ENCODE results near the gene SIMC1. TPM values are rescaled to one million over a fixed set of nuclear protein-coding genes. Genes with fewer than 3 reads are reported as not detected.
A peak's percentile ranks its signal among the peaks of the same experiment; 100 is the strongest.

Gene SIMC1
- total RNA-seq, 1 donor from 2014 or later, result 7.3 TPM

DNA sequence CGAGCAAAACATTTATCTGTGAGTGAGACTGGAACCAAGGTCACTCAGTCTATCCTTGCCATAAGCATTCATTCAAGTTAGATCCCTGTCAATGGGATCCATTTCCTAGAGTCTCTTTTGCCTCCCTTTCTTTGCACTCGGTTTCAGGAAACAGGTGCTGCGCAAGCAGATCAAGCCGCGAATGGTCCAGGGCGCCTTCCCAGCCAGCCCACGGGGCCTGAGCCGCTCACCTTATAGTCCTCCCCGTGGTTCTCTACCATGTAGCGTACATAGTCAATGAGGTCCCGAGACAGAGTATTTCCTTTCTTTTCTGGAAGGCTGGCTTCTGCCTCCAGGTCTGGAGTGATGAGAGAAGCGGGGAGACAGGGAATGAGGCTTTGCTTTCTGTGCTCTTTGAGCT, 146.8 kb downstream of the SIMC1 start:
- Histone ChIP-seq H3K4me3 (ENCODE audit: low read length in 3 of 3) (no peak overlapping the region), H3K9me3 (ENCODE audit: control insufficient read depth in 3 of 3, low read length in 3 of 3) (no peaks in the 10 kb centered on the region), H3K9ac (ENCODE audit: low read depth in 1 of 3, low read length in 3 of 3) (no peak overlapping the region), H3K36me3 (ENCODE audit: control insufficient read depth in 3 of 3, insufficient read depth in 3 of 3, low read length in 3 of 3) (peaks cover 26 to 36% (median 32%) of the 10 kb centered on the region in 3 donors), H3K27ac (ENCODE audit: low read depth, low read length) (no peak overlapping the region), H3K27me3 (ENCODE audit: control insufficient read depth in 3 of 3, insufficient read depth in 3 of 3, low read length in 3 of 3) (no peaks in the 10 kb centered on the region), H3K4me1 (ENCODE audit: control insufficient read depth in 3 of 3, insufficient read depth in 3 of 3, low read length in 3 of 3) (peaks cover 36 to 65% (median 51%) of the 10 kb centered on the region in 3 donors)

- Histone ChIP-seq H3K4me1 (ENCODE audit: control insufficient read depth in 3 of 3, insufficient read depth in 3 of 3, low read length in 3 of 3) (peaks cover 36 to 65% (median 50%) of the 10 kb centered on the region in 3 donors), H3K36me3 (ENCODE audit: control insufficient read depth in 3 of 3, insufficient read depth in 3 of 3, low read length in 3 of 3) (peaks cover 34 to 48% (median 42%) of the 10 kb centered on the region in 3 donors), H3K9ac (ENCODE audit: low read depth in 1 of 3, low read length in 3 of 3) (peak overlapping the region in 1 of 3 donors; percentile 16), H3K27me3 (ENCODE audit: control insufficient read depth in 3 of 3, insufficient read depth in 3 of 3, low read length in 3 of 3) (no peaks in the 10 kb centered on the region), H3K4me3 (ENCODE audit: low read length in 3 of 3) (no peak overlapping the region), H3K27ac (ENCODE audit: low read depth, low read length) (no peak overlapping the region), H3K9me3 (ENCODE audit: control insufficient read depth in 3 of 3, low read length in 3 of 3) (no peaks in the 10 kb centered on the region)
Observed at GRCh38 chr5:176386491-176386890, 148.3 kb downstream of the SIMC1 start.

DNA sequence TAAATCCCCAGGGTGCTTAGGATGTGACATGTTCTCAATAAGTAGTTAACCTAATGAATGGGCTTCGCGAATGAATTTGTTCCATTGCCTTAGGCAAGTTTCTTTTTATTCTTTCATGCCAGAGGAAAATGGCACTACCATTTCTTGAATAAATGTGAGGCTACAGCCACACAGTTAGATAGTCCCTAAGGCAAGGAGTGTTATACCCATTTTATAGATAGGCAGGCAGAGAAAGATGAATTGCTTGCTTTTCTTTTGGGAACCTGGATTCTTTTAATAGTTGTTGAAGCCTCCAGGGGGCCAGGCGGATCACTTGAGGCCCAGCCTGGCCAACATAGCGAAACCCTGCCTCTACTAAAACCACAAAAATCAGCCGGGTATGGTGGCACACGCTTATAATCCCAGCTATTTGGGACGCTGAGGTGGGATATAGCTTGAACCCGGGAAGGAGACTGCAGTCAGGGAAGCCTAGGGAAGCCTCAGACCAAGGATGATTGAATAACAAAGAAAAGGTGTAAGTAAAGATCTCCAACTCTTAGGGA, 149.2 kb downstream of the SIMC1 start:
- H3K4me1 ChIP-seq (ENCODE audit: control insufficient read depth in 3 of 3, insufficient read depth in 3 of 3, low read length in 3 of 3), result peaks cover 27 to 56% (median 41%) of the 10 kb centered on the region in 3 donors
- H3K4me3 ChIP-seq (ENCODE audit: low read length in 3 of 3), result peak overlapping the region; percentile 90 to 99 (median 92)
- peak overlapping the region; percentile 84 to 97 (median 95) for H3K9ac ChIP-seq (ENCODE audit: low read depth in 1 of 3, low read length in 3 of 3)
- no peaks in the 10 kb centered on the region for H3K9me3 ChIP-seq (ENCODE audit: control insufficient read depth in 3 of 3, low read length in 3 of 3)
- H3K36me3 ChIP-seq (ENCODE audit: control insufficient read depth in 3 of 3, insufficient read depth in 3 of 3, low read length in 3 of 3), result peaks cover 39 to 50% (median 46%) of the 10 kb centered on the region in 3 donors
- H3K27me3 ChIP-seq (ENCODE audit: control insufficient read depth in 3 of 3, insufficient read depth in 3 of 3, low read length in 3 of 3), result no peaks in the 10 kb centered on the region
- H3K27ac ChIP-seq (ENCODE audit: low read depth, low read length), result peak overlapping the region; percentile 98

DNA sequence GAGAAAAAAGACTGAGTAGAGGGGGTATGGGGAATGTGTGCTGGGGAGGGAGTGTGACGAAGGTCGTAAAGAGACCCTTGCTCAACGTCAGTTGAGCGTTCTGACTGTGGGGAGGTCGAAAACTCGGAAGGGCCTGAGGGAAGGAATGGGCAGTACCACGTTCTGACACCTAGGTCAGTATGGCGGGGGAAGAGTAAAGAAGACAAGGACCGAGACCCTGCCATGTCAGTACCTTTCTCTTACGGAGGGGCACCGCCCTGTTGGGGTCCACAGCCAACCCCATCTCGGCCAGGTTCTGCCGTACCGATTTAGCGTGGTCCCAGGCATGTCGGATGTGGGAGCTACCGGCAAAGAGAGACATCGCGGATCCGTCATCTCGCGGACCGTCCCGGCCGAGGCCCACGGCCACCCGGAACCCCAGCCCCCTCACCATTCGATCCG, 149.8 kb downstream of the SIMC1 start:
- Histone ChIP-seq H3K4me3 (ENCODE audit: low read length in 3 of 3) (peak overlapping the region; percentile 90 to 99 (median 92)), H3K9me3 (ENCODE audit: control insufficient read depth in 3 of 3, low read length in 3 of 3) (no peaks in the 10 kb centered on the region), H3K27ac (ENCODE audit: low read depth, low read length) (peak overlapping the region; percentile 98), H3K9ac (ENCODE audit: low read depth in 1 of 3, low read length in 3 of 3) (peak overlapping the region; percentile 84 to 97 (median 95)), H3K27me3 (ENCODE audit: control insufficient read depth in 3 of 3, insufficient read depth in 3 of 3, low read length in 3 of 3) (no peaks in the 10 kb centered on the region), H3K4me1 (ENCODE audit: control insufficient read depth in 3 of 3, insufficient read depth in 3 of 3, low read length in 3 of 3) (peaks cover 25 to 50% (median 37%) of the 10 kb centered on the region in 3 donors), H3K36me3 (ENCODE audit: control insufficient read depth in 3 of 3, insufficient read depth in 3 of 3, low read length in 3 of 3) (peaks cover 44 to 51% (median 50%) of the 10 kb centered on the region in 3 donors)

- H3K4me1 ChIP-seq (ENCODE audit: control insufficient read depth in 3 of 3, insufficient read depth in 3 of 3, low read length in 3 of 3), result peaks cover 25 to 45% (median 33%) of the 10 kb centered on the region in 3 donors
- H3K36me3 ChIP-seq (ENCODE audit: control insufficient read depth in 3 of 3, insufficient read depth in 3 of 3, low read length in 3 of 3), result peaks cover 45 to 51% (median 50%) of the 10 kb centered on the region in 3 donors
- H3K4me3 ChIP-seq (ENCODE audit: low read length in 3 of 3), result peak within 1 kb of the TSS; percentile 90 to 99 (median 92)
- H3K9me3 ChIP-seq (ENCODE audit: control insufficient read depth in 3 of 3, low read length in 3 of 3), result no peaks in the 10 kb centered on the region
- no peaks in the 10 kb centered on the region for H3K27me3 ChIP-seq (ENCODE audit: control insufficient read depth in 3 of 3, insufficient read depth in 3 of 3, low read length in 3 of 3)
- peak within 1 kb of the TSS; percentile 90 to 97 (median 95) for H3K9ac ChIP-seq (ENCODE audit: low read depth in 1 of 3, low read length in 3 of 3)
- peak within 1 kb of the TSS; percentile 98 for H3K27ac ChIP-seq (ENCODE audit: low read depth, low read length)
Observed at GRCh38 chr5:176388444-176389134, 150.4 kb downstream of the SIMC1 start, which contains the start of the genes HIGD2A and NOP16. TSS of gene HIGD2A (plus strand) at chr5:176388751. CDS start at chr5:176388820, 69 bp downstream. TSS of gene NOP16 (minus strand) at chr5:176388598. CDS start at chr5:176388539, 59 bp downstream.

DNA sequence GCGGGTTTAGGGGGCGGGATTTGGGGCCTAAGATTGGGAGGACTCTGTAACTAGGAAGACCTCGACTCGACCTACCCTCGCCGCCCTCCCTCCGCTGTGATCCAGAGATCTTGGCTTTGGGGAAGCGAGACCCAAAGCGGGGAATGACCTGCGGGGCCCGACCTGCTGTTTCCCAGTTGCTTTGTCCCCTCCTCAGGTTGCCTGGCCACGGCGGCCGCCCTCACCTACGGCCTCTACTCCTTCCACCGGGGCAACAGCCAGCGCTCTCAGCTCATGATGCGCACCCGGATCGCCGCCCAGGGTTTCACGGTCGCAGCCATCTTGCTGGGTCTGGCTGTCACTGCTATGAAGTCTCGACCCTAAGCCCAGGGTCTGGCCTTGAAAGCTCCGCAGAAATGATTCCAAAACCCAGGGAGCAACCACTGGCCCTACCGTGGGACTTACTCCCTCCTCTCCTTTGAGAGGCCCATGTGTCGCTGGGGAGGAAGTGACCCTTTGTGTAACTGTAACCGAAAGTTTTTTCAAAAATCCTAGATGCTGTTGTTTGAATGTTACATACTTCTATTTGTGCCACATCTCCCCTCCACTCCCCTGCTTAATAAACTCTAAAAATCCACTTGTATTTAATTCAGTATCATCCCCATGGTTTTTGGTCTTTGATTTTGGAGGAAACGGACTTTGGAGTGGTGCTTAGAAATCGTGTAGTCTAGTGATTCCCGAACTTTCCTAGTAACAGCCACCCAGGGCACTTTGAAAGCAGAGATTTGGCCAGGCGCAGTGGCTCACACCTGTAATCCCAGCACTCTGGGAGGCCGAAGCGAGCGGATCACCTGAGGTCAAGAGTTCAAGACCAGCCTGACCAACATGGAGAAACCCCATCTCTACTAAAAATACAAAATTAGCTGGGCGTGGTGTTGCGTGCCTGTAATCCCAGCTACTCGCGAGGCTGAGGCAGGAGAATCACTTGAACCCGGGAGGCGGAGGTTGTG, 151.2 kb downstream of the SIMC1 start:
- Histone ChIP-seq H3K27ac (ENCODE audit: low read depth, low read length) (peak overlapping the region; percentile 98), H3K36me3 (ENCODE audit: control insufficient read depth in 3 of 3, insufficient read depth in 3 of 3, low read length in 3 of 3) (peaks cover 45 to 49% (median 48%) of the 10 kb centered on the region in 3 donors), H3K9ac (ENCODE audit: low read depth in 1 of 3, low read length in 3 of 3) (peak overlapping the region; percentile 89 to 97 (median 90)), H3K4me1 (ENCODE audit: control insufficient read depth in 3 of 3, insufficient read depth in 3 of 3, low read length in 3 of 3) (peaks cover 25 to 40% (median 30%) of the 10 kb centered on the region in 3 donors), H3K27me3 (ENCODE audit: control insufficient read depth in 3 of 3, insufficient read depth in 3 of 3, low read length in 3 of 3) (no peaks in the 10 kb centered on the region), H3K9me3 (ENCODE audit: control insufficient read depth in 3 of 3, low read length in 3 of 3) (no peaks in the 10 kb centered on the region), H3K4me3 (ENCODE audit: low read length in 3 of 3) (peak overlapping the region; percentile 90 to 99 (median 92))

DNA sequence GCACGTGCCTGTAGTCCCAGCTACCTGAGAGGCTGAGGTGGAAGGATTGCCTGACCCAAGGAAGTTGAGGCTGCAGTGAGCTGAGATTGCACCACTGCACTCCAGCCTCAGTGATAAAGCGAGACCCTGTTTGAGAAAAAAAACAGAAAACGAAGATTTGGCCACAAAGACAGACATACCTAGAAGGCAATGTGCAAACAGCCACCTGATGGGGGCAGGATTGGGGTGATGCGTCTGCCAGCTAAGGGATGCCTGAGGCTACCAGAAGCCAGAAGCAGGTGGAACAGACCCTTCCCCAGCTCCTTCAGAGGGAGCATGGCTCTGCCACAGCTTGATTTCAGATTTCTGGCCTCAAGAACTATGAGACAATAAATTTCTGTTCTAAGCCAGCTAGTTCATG, 153.3 kb downstream of the SIMC1 start:
- Histone ChIP-seq H3K36me3 (ENCODE audit: control insufficient read depth in 3 of 3, insufficient read depth in 3 of 3, low read length in 3 of 3) (peaks cover 43 to 49% (median 48%) of the 10 kb centered on the region in 3 donors), H3K4me1 (ENCODE audit: control insufficient read depth in 3 of 3, insufficient read depth in 3 of 3, low read length in 3 of 3) (peaks cover 25 to 44% (median 30%) of the 10 kb centered on the region in 3 donors)

DNA sequence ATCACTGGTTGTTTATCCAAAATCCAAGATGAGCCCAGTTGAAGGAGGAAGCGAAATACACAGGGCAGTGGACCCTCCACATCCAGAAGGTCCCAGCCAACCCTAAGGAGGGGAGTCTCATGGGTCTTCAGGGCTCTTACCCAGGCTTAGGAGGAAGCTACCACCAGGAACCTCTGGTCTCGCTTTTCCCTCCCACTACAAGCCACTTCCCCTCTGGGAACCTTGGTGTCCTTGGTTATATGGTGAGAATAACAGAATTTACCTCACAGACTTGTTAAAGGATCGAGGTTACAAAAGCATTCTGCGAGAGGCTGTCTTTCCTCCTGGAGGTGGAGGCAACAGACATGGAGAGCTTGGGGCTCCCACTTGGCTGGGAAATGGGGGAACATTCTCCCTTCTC, 153.8 kb downstream of the SIMC1 start:
- Histone ChIP-seq H3K27me3 (ENCODE audit: control insufficient read depth in 3 of 3, insufficient read depth in 3 of 3, low read length in 3 of 3) (no peaks in the 10 kb centered on the region), H3K9ac (ENCODE audit: low read depth in 1 of 3, low read length in 3 of 3) (no peak overlapping the region), H3K4me1 (ENCODE audit: control insufficient read depth in 3 of 3, insufficient read depth in 3 of 3, low read length in 3 of 3) (peaks cover 25 to 45% (median 26%) of the 10 kb centered on the region in 3 donors), H3K36me3 (ENCODE audit: control insufficient read depth in 3 of 3, insufficient read depth in 3 of 3, low read length in 3 of 3) (peaks cover 46 to 54% (median 48%) of the 10 kb centered on the region in 3 donors), H3K27ac (ENCODE audit: low read depth, low read length) (no peak overlapping the region), H3K4me3 (ENCODE audit: low read length in 3 of 3) (no peak overlapping the region), H3K9me3 (ENCODE audit: control insufficient read depth in 3 of 3, low read length in 3 of 3) (no peaks in the 10 kb centered on the region)

More for the DNA sequence above, 153.3 kb downstream of the SIMC1 start:
- no peaks in the 10 kb centered on the region for H3K27me3 ChIP-seq (ENCODE audit: control insufficient read depth in 3 of 3, insufficient read depth in 3 of 3, low read length in 3 of 3)
- no peaks in the 10 kb centered on the region for H3K9me3 ChIP-seq (ENCODE audit: control insufficient read depth in 3 of 3, low read length in 3 of 3)
- H3K9ac ChIP-seq (ENCODE audit: low read depth in 1 of 3, low read length in 3 of 3), result no peak overlapping the region
- no peak overlapping the region for H3K4me3 ChIP-seq (ENCODE audit: low read length in 3 of 3)
- H3K27ac ChIP-seq (ENCODE audit: low read depth, low read length), result no peak overlapping the region

GRCh38 chr5:176392526-176392925, 154.3 kb downstream of the SIMC1 start:
- H3K4me3 ChIP-seq (ENCODE audit: low read length in 3 of 3), result no peak overlapping the region
- H3K9me3 ChIP-seq (ENCODE audit: control insufficient read depth in 3 of 3, low read length in 3 of 3), result no peaks in the 10 kb centered on the region
- no peak overlapping the region for H3K27ac ChIP-seq (ENCODE audit: low read depth, low read length)
- no peaks in the 10 kb centered on the region for H3K27me3 ChIP-seq (ENCODE audit: control insufficient read depth in 3 of 3, insufficient read depth in 3 of 3, low read length in 3 of 3)
- no peak overlapping the region for H3K9ac ChIP-seq (ENCODE audit: low read depth in 1 of 3, low read length in 3 of 3)
- peaks cover 46 to 56% (median 49%) of the 10 kb centered on the region in 3 donors for H3K36me3 ChIP-seq (ENCODE audit: control insufficient read depth in 3 of 3, insufficient read depth in 3 of 3, low read length in 3 of 3)
- H3K4me1 ChIP-seq (ENCODE audit: control insufficient read depth in 3 of 3, insufficient read depth in 3 of 3, low read length in 3 of 3), result peaks cover 20 to 41% (median 20%) of the 10 kb centered on the region in 3 donors
